Parathyroid adenoma (tissue), 2 donors: ENCODE measurements around the gene NHERF2.

ENCODE experiments used
- H2AFZ ChIP-seq: fragments of 300-600 bp; sonication (generic); one replicate; pipeline ENCODE4 v1.7.0; 2017; ENCODE audit warnings: antibody characterized with exemption, mild to moderate bottlenecking
- H3K27ac ChIP-seq: fragments of 300-600 bp; sonication (generic); one replicate; pipeline ENCODE4 v1.7.0; 2017
- H3K27me3 ChIP-seq: fragments of 300-600 bp; sonication (generic); one replicate; pipeline ENCODE4 v1.7.0; 2017; ENCODE audit warnings: low read length; ENCODE audit not compliant: control insufficient read depth, insufficient read depth
- H3K36me3 ChIP-seq: fragments of 300-600 bp; sonication (generic); one replicate; pipeline ENCODE4 v1.7.0; 2017; ENCODE audit warnings: low read length; ENCODE audit not compliant: control insufficient read depth, insufficient read depth
- H3K4me1 ChIP-seq: fragments of 300-600 bp; sonication (generic); one replicate; pipeline ENCODE4 v1.7.0; 2017; ENCODE audit warnings: control low read depth
- H3K4me2 ChIP-seq: fragments of 300-600 bp; sonication (generic); one replicate; pipeline ENCODE4 v1.7.0; 2017; ENCODE audit warnings: low read length
- H3K4me3 ChIP-seq: fragments of 300-600 bp; sonication (generic); one replicate; pipeline ENCODE4 v1.7.0; 2017; ENCODE audit warnings: low read depth, low read length
- H3K79me2 ChIP-seq: fragments of 300-600 bp; sonication (generic); one replicate; pipeline ENCODE4 v1.7.0; 2017; ENCODE audit warnings: control low read depth
- H3K9ac ChIP-seq: fragments of 300-600 bp; sonication (generic); one replicate; pipeline ENCODE4 v1.7.0; 2017; ENCODE audit warnings: mild to moderate bottlenecking
- H3K9me3 ChIP-seq: fragments of 300-600 bp; sonication (generic); one replicate; pipeline ENCODE4 v1.7.0; 2017; ENCODE audit warnings: low read length; ENCODE audit not compliant: control insufficient read depth
- CTCF ChIP-seq: fragments of 300-600 bp; sonication (generic); IDR thresholded peaks from one replicate; pipeline ENCODE4 v1.7.0; 2017; ENCODE audit warnings: antibody characterized with exemption, mild to moderate bottlenecking
- donor health status: primary hyperparathyroidism.

Gene NHERF2

DNA sequence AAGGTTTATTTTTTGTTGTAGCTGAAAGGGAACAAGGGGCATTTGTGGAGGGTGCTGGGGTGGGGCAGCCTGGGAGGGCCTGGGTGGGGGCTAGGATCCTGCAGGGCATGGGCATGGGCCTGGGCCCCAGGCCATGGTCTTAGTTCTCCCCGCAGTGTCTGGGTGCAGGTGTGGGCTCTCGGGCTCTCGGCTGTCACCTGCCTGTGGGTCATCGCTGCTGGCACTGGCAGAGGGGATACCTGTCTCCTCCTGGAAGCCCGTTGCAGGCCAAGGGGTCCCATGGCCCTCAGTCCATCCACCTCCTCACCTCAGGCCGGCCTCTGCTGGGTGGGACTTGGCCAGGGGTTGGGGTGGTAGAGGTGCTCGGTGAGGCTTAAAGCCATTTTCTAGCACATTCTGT, 51.4 kb downstream of the NHERF2 start:
- Histone ChIP-seq H3K27ac (no peak overlapping the region), H3K27me3 (no peaks in the 10 kb centered on the region), H3K79me2 (peaks cover 4% of the 10 kb centered on the region), H3K4me1 (no peaks in the 10 kb centered on the region), H3K36me3 (no peaks in the 10 kb centered on the region), H3K9ac (no peak overlapping the region), H3K4me3 (no peak overlapping the region), H3K9me3 (no peaks in the 10 kb centered on the region), H3K4me2 (no peak overlapping the region), H2AFZ (no peak overlapping the region)
- TF ChIP-seq CTCF: no peak

DNA sequence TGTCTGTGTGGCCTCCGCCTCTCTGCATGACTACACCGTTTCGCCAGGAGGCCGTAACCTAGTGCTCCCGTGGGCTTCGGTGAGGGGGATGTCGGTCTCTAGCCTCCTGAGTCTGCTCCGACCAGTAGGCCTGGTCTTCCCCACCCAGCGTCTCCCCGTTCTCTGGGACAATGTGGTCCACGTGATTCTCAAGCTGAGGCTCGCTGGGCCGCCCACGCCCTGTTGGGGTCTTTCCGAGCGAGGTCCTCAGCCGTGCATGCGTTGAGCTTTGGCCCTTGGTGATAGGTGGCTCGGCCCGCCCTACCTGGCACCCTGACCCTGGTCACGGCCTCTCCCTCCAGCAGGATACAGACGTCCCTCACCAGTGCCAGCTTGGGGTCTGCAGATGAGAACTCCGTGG, 52.0 kb downstream of the NHERF2 start:
- no peaks in the 10 kb centered on the region for H3K36me3 ChIP-seq
- no peak overlapping the region for H3K4me2 ChIP-seq
- peaks cover 3% of the 10 kb centered on the region for H3K79me2 ChIP-seq
- no peak overlapping the region for H3K4me3 ChIP-seq
- TF ChIP-seq CTCF: no peak
- H3K9ac ChIP-seq: no peak overlapping the region
- no peaks in the 10 kb centered on the region for H3K4me1 ChIP-seq
- H3K9me3 ChIP-seq: no peaks in the 10 kb centered on the region
- no peak overlapping the region for H2AFZ ChIP-seq
- no peaks in the 10 kb centered on the region for H3K27me3 ChIP-seq
- H3K27ac ChIP-seq: no peak overlapping the region

DNA sequence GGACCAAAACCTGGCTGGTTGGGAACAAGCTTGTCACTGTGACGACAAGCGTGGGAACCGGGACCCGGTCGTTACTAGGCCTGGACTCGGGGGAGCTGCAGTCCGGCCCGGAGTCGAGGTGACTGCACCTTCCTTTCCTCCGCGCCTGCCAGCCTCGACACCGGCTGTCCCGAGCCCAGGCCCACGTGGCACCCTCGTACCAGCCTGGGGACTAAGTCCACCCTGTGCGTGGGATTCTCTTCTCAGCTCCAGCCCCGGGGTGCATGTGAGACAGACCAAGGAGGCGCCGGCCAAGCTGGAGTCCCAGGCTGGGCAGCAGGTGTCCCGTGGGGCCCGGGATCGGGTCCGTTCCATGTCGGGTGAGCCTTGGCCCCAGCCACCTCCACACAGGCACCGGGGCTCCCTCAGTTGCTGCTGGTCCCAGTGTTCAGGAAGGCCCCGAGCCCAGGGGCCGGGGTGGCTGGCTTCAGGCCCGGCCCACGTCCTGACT, 52.7 kb downstream of the NHERF2 start:
- Histone ChIP-seq H3K27me3 (no peaks in the 10 kb centered on the region), H2AFZ (no peak overlapping the region), H3K36me3 (no peaks in the 10 kb centered on the region), H3K9me3 (no peaks in the 10 kb centered on the region), H3K4me3 (no peak overlapping the region), H3K79me2 (peaks cover 2% of the 10 kb centered on the region), H3K4me2 (no peak overlapping the region), H3K27ac (no peak overlapping the region), H3K9ac (no peak overlapping the region), H3K4me1 (no peaks in the 10 kb centered on the region)
- no peak for TF ChIP-seq CTCF

GRCh38 chr16:2079991-2080390, 53.3 kb downstream of the NHERF2 start:
- Histone ChIP-seq H3K27me3 (no peaks in the 10 kb centered on the region), H3K4me3 (no peak overlapping the region), H3K27ac (no peak overlapping the region), H3K4me2 (no peak overlapping the region), H3K9ac (no peak overlapping the region), H3K4me1 (no peaks in the 10 kb centered on the region), H3K36me3 (no peaks in the 10 kb centered on the region), H3K79me2 (peaks cover 2% of the 10 kb centered on the region), H3K9me3 (no peaks in the 10 kb centered on the region), H2AFZ (no peak overlapping the region)
- TF ChIP-seq CTCF: no peak
